ENCODE measurements around the gene BMERB1. TPM values are rescaled to one million over a fixed set of nuclear protein-coding genes. Genes with fewer than 3 reads are reported as not detected.
A peak's percentile ranks its signal among the peaks of the same experiment; 100 is the strongest.
"Not testable (repeated sequence)": the region's sequence is repeated elsewhere in the genome, so short reads cannot be mapped to it uniquely, and the experiment has no call there.

Gene BMERB1
- total RNA-seq, 1 donor from 2014 or later, result 17.4 TPM

DNA sequence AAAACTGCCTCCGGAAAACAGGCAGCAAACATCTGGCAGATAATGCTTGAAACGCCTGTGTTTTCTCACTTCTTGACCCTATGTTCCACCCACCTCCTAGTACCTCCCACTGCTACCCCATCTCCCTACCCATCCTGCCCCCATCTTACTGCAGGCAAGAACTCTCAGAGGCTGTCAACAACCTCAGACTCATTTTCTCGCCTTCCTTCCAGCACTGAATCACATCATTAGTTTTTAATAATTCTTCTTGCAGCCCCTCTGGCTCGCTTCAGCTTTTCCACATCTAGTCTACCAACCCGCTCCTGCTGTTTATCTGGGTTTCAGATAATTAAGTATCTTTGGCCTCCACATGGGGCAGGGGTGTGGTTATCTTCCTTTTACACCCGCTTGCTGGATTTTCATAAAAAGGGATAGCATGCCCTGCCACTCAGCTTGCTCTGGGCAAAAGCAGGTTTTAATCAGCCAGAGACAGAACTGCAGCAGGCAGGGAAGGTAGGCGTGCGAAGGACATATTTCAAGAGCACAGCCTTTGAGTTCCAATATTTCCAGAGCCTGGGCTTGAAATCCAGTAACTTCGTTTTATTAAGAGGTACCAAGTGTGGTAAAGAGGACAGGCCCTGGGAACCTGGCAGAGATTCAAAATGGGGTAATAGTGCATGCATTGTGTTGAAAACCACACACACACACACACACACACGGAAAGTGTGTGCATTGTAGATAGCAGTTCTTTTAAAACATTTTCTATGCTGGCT is 87.5 kb downstream of the BMERB1 start:
- DNase-seq (ENCODE audit: low read depth), result no peak

- DNase-seq (ENCODE audit: low read depth), result no peak
Observed at GRCh38 chr16:15523092-15523541, 88.7 kb downstream of the BMERB1 start.

- DNase-seq (ENCODE audit: low read depth), result peak; percentile 26
Observed at GRCh38 chr16:15523939-15524338, 89.6 kb downstream of the BMERB1 start.

DNA sequence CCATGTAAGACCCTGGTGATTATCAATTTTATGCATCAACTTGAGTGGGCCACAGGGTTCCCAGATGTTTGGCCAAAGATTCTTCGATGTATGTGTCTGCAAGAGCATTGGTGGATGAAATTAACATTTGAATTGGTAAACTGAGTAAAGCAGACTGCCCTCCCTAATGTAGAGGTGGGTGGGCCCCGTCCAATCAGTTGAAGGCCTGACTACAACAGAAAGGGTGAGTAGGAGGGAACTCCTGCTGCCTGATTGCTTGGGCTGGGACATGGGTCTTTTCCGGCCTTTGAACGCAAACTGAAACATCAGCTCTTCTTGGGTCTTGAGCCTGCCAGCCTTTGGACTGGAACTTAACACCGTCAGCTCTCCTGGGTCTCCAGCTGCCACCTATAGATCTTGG is 90.6 kb downstream of the BMERB1 start:
- no peak for DNase-seq (ENCODE audit: low read depth)

GRCh38 chr16:15526097-15526496 is 91.7 kb downstream of the BMERB1 start:
- no peak for DNase-seq (ENCODE audit: low read depth)

- DNase-seq (ENCODE audit: low read depth), result no peak
Observed at GRCh38 chr16:15526731-15527130, 92.3 kb downstream of the BMERB1 start.

GRCh38 chr16:15529673-15530072 is 95.3 kb downstream of the BMERB1 start:
- no peak for DNase-seq (ENCODE audit: low read depth)

- DNase-seq (ENCODE audit: low read depth), result no peak
Observed at GRCh38 chr16:15530085-15530484, 95.7 kb downstream of the BMERB1 start.

- no peak for DNase-seq (ENCODE audit: low read depth)
Observed at GRCh38 chr16:15532825-15533224, 98.4 kb downstream of the BMERB1 start.

- no peak for DNase-seq (ENCODE audit: low read depth)
Observed at GRCh38 chr16:15533386-15533785, 99.0 kb downstream of the BMERB1 start.

GRCh38 chr16:15535772-15536171 is 101.4 kb downstream of the BMERB1 start:
- no peak for DNase-seq (ENCODE audit: low read depth)

- DNase-seq (ENCODE audit: low read depth), result no peak
Observed at GRCh38 chr16:15536843-15537242, 102.5 kb downstream of the BMERB1 start.

DNA sequence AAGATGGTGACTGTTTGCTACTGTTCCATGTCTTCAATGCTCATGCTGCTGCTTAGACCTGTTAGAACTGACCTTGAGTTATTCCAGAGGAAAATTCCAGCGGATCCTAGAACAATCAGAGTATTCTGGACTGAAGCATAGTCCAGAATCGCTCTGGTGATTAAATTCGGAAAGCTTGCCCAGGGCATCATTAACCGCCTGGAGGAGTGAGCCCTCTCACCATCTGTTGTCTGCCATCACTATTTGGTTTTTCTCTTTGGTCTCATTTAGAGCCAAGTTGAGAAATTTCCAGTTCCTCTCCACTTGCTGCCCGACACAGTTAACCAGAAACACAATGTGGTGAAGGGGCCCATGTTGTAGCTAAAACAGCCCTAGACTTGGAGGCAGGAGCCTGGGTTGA is 104.1 kb downstream of the BMERB1 start:
- no peak for DNase-seq (ENCODE audit: low read depth)

DNA sequence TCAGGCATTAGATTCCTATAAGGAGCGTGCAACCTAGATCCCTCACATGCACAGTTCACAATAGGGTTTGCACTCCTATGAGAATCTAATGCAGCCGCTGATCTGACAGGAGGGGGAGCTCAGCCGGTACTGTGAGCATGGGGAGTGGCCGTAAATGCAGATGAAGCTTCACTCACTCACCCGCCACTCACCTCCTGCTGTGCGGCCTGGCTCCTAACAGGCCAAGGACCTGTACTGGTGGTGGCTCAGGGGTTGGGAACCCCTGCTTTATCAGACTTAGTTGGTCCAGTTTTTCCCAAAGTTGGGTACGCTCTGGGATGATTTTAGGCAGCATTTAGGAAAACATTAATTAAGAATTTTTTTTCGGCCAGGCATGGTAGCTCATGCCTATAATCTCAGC is 104.8 kb downstream of the BMERB1 start:
- no peak for DNase-seq (ENCODE audit: low read depth)

- DNase-seq (ENCODE audit: low read depth), result no peak
Observed at GRCh38 chr16:15542261-15542660, 107.9 kb downstream of the BMERB1 start.

- no peak for DNase-seq (ENCODE audit: low read depth)
Observed at GRCh38 chr16:15542734-15543347, 108.5 kb downstream of the BMERB1 start.

GRCh38 chr16:15544405-15544804 is 110.0 kb downstream of the BMERB1 start:
- DNase-seq (ENCODE audit: low read depth), result no peak

GRCh38 chr16:15545544-15545943 is 111.2 kb downstream of the BMERB1 start:
- no peak for DNase-seq (ENCODE audit: low read depth)

GRCh38 chr16:15547072-15547767 is 112.8 kb downstream of the BMERB1 start:
- not testable (repeated sequence) for DNase-seq (ENCODE audit: low read depth)

DNA sequence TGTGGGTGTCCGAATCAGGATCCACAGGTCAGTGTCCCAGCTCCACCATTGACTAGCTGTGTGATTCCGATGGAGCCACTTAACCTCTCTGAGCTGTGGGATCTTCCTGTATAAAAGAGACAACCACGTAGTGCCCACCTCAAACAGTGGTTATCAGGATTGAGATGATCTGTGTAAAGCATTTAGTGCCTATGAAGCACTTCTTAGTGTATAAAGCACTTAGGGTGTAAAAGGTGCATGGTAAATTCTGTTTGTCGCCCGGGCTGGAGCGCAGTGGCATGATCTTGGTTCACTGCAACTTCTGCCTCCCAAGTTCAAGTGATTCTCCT is 113.3 kb downstream of the BMERB1 start:
- DNase-seq (ENCODE audit: low read depth), result no peak

DNA sequence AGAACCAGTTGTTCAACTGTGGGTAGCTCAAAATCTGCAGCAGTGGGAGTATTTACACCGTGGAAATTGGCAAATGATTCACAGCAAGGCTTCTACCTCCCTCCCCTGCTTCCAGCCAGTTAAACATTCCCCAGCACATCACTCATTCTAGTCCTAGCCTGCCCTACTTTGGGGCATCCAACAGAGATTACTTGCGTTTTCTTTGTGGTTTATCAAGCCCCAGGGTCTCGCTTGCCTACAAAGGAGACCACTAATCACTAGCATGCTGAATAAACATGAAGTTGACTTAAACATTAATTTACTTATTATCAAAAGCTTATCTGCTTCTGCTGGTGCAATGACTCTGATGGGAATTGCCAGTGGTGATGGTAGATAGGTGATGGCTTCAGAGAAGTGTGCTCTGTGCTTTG is 114.1 kb downstream of the BMERB1 start:
- DNase-seq (ENCODE audit: low read depth), result no peak

DNA sequence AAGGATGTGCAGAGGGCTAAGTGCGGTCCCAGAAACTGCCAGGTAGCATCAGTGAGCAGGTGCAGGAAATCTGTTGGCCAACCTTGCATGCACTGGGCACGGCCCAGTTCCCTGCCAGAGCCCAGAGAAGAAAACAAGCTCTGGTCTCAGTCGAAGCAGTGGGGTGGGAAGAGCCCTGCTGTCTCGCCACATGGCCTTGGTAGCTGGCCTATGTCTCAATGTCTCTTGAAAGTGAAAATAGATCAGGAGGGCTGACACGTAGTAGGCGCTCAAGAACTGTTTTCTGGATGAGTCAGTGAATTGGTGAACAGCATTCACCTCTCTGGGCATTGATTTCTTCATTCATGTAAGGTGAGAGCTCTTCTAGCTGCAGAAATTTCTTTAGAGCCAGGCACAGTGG is 118.1 kb downstream of the BMERB1 start:
- no peak for DNase-seq (ENCODE audit: low read depth)

Measured in myocyte (in vitro differentiated cells).